HG02759 (cell line): Measurements from ENCODE around the gene DLGAP3.
"Not testable (repeated sequence)": the region's sequence is repeated elsewhere in the genome, so short reads cannot be mapped to it uniquely, and the experiment has no call there.

Experiments used
- ATAC-seq: cut with Tn5 transposase; IDR thresholded peaks from one replicate; pipeline ENCODE4 v1.9.1; 2021; ENCODE audit warnings: mild to moderate bottlenecking, moderate library complexity; ENCODE audit not compliant: unreplicated experiment

DLGAP3 gene

DNA sequence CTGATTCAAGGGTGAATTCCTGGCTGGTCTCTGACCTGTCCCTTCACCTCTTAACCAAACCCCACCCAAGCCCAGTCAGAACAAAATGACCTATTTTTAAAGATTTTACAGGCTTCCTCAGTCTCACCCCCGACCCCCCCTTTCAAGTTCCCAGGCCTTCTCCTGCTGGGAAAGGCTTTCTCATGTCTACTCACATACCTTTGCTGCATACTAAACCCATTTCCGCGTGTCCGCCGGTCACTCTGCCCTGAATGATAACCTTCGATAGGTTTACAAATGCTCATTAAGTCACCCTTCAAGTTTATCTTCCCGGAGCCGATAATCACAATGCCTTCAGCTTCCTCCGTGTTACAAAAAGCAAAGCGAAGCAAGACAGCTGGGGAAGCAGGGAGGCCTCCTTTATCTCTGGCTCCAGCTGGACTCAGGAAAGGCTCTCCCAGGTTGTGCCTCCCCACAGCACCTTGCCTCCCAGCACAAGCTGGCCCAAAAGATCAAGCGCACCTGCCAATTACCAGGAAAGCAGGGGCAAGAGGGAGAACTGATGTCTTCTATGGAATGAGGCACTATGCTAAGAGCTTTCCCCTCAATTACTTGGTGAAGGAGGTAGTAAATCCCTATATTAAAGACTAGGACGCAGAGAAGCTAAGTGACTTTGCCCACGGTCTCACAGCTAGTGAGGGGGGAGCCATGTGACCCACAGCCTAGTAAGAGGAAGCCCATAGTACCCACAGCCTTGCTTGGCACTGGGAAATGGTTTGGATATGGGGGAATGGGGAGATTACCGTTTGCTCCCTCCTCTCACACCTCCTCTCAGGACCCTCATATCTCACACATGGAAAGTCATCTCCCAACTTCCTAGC is 85.8 kb downstream of the DLGAP3 start:
- ATAC-seq = no peak

DNA sequence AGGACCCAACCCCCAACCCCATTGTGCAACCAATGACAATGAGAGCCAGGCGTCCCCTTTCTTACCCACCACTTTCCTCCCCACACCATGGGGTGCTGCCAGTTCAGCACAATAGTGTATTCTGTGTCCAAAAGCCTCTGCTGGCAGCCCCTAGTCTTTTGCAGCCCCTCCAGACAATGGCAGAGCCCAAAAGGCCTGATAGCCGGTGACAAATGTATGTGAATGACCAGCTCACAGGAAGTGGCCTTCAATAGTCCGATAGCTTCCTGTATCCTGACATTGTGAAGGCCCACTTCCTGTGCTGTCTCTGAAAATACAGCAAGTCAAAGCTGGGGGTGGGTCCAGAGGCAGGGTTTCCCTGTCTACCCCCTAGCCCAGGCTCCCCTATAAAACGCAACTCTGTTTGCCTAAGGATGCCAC is 86.5 kb downstream of the DLGAP3 start:
- no peak for ATAC-seq

DNA sequence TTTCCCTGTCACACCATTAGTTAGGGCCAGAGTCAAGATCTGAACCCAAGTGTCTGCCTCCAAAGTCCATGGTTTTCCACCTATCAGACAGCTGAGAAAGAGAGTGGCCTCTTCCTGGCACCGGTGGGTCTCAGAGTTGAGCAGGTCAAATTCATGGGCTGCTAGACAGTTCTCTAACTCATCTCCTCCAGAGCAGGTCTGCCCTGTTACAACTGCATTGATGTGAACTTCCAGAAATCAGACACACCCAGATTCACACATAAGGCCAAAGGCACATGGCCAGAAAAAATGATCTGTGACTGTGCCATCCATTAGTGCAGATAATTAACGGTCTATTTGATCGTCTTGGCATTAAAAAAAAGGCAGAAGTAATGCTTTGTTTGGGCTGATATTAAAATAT is 87.4 kb downstream of the DLGAP3 start:
- ATAC-seq = no peak

DNA sequence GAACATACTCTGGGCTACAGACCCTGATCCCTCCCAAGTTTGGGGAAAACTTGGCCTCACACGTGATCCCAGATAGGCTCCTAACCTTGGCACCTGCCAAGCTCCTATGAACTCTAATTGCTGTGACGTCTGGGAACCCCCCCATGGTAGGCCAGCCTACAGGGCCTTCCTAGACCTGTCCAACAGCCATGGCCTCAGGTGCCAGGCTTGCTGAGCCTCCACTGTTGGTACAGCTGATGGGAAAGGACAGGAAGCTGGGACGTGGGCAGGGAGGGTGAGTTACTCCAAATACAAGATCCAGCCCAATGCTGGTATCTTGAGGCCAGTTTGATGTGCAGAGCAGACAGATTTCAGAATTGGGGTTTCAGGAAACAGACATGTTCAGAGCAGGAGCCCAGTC is 89.0 kb downstream of the DLGAP3 start:
- ATAC-seq = no peak

DNA sequence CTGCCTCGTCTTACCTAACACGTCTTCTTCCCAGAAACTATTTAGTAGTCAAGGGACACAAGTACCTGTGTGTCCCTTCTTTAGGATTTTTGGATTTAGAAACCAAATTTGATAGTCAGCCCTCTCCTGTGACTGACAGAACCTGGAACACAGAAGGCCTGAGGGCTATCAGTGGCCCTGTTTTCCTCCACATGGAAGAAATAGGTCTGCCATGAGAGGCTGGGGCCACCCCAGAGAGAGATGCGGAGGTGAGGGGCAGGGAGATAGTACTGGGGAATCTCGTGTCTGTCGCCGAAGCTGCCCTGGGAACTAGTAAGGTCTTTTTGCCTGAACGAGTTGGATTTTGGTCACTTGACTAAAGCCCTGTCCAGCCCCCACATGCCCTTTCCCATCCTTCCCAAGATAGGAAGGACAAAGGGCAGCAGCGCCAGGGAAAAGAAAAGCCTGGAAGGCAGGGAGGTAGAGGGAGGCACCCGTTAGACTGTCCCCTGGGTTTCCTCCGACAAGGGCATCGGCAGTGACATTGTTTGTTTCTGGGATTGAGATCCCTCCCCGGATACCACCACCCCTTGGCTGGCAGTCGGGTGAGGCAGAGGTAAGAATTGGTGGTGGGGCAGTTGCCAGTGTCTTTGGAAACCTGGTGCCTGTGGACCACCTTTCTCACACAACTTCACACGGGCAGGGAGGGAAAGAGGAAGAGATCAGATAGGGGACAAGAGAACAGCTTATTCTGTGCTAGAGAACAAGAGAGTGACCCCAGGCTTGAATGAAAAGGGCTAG is 89.7 kb downstream of the DLGAP3 start:
- no peak for ATAC-seq

DNA sequence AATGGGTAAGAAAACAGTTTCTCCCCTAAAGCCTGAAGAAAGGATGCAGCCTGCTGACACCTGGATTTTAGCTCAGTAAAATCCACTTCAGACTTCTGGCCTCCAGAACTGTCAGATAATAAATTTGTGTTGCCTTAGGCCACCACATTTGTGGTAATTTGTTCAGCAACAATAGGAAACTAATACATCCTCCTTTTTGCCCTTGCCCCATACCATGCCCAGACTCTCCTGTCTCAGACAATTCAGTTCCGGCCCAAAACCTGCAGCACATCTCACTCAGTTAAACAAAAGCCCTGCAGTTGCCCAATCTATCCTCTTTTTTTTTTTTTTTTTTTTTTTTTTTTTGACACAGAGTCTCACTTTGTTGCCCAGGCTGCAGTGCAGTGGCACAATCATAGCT is 95.7 kb downstream of the DLGAP3 start:
- no peak for ATAC-seq

DNA sequence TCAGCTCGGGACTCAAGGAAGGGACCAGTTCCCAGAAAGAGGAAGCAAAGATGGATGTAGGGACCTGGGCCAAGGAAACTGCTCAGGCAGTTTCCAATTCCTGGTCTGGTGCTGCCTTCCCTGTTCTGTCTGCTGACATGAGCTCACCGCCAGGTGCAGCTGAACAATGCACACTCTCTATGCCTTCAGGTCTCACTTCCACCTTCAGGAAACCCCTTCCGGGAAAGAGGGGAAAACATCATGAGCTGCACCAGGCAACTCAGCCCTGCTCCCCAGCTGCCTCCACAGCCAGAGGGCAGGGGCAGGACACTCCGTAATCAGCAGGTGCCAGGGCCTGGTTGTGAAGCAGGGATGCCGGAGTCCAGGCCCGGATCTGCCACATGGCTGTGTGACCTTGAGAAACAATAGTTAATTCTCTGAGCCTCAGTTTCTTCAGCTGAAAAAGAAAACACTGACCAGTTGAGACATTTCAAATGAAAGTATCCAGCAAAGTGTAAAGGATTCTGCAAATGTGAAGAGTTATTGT is 97.7 kb downstream of the DLGAP3 start:
- no peak for ATAC-seq

DNA sequence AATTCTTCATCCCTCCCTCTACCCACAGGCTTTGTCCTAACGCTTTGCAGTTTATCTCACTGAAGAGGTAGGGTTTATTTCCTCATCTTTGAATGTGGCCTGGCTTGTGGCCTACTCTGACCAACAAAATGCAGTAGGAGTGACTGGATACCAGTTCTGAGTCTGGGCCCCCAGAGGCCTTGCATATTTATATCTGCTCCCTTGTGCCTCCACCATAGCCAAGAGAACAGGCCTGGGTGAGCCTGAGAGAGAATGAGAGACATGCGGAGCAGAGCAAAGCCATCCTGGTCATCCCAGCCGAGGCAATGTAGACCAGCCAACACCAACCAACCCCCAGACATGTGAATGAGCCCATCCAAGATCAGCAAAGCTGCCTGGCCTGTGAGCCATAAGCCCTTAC is 100.2 kb downstream of the DLGAP3 start:
- no peak for ATAC-seq

DNA sequence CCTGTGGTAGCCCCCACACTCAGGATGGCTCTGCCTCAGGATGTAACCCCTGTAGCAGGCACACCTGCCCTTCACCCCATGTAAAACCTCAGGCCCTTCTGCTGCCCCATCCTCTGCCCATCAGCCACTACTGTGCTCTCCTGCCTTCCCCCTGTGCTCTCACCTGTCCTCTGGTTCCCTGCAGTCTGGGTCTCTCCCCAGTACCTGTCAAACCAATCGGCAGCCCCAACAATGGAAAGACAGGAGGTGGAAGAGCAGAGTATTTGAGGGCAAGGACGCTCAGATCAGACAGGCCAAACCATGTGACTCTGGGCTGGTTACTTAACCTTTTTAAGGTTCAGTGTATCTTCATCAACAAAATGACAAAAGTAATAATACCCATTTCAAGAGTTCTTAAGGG is 100.8 kb downstream of the DLGAP3 start:
- no peak for ATAC-seq

DNA sequence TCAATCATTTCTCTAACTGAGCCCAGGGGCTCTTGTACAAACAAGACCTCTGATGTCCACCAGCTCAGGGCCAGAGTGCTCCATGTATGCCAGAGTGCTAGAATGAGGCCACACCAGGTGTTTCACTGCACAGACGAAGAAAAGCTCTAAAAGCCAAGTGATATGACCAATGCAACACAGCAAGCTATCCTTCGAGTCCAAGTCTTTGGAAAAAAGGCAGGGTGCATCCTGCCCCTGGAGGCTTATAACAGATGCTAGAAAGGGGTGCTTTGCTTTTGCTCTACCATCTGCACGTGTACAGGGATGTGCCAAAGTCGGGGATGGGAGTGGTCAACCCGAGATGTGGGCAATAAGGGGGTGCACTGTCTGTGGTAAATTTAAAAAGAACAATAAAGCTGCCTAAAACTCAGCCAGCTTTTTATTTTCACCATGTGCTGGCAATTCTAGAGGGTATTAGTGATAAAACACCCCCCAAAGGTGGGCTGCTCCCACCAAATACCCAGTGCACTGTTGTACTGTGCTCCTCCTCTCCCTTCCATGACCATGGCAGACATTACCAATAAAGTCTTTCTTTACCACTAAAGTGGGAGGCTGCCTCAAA is 102.0 kb downstream of the DLGAP3 start:
- no peak for ATAC-seq

DNA sequence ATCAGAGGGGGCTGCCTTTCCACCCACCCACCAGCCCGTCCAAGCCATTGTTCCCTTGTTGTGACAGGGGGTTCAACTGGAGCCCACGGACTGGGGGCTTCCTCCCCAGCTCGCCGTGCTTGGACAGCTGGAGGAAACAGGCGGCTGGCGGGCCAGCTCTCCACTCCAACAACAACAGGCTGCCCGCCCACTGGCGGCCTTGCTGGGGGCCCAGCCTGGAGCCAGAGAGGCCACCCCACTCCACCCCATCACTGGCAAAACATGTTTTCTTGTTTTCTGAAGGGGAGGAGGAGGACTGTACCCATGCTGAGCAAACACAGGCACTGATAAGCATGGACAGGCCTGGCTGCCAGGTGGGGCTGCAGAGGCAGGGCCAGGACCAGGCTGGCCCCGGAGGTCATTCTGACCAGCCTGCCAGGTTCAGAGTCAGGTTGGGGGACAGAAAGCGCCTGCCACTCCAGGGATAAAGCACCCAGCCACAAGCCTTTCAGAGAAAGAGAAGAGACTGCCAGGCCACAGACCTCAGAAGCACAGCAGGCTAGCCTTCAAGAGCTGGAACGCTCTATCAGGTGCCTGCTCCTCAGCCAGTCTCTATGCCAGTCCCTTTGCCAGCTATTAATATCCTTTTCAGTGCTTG is 103.9 kb downstream of the DLGAP3 start:
- ATAC-seq = no peak

DNA sequence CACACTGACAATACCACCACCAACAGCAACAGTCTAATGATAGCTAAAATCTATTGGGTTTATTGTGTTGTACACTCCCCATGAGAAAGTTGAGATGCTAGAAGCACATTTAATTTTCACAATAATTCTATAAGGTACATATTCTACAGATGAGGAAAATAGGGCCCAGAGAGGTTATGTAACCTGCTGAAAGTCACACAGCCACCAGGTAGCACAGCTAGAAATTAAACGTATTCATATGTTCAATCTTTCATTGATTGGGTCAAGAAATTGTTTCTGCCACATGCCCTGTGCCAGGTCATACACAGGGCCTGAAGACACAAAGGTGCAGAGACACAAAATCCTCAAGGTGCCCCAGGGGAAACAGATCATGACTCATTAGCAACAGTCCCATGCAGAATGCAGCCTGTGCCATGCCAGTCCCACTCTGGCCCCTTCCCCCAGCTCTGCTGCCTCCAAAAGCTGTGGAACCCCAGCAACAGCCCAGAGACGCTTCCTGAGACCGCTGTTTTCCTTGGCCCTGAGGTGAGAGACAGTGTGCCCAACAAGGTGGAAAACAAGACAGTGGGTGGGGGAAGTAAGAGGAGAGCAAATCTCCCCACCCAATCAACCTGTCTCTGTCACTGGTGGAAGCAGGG is 104.5 kb downstream of the DLGAP3 start:
- ATAC-seq = no peak

DNA sequence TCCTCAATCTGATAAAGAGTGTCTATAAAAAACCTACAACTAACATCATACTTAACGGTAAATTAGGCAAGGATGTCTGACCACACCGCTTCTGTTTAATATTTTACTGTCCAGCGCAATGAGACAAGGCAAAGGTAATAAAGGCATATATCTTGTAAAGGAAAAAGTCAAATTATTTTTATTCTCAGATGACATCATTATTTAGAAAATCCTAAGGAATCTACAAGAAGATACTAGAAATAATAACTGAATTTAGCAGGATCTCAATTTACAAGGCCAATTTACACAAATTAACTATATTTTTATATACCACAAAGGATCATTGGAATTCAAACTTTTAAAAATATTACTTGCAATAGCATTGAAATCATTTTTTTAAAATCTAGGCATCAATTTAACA is 107.2 kb downstream of the DLGAP3 start:
- no peak for ATAC-seq

DNA sequence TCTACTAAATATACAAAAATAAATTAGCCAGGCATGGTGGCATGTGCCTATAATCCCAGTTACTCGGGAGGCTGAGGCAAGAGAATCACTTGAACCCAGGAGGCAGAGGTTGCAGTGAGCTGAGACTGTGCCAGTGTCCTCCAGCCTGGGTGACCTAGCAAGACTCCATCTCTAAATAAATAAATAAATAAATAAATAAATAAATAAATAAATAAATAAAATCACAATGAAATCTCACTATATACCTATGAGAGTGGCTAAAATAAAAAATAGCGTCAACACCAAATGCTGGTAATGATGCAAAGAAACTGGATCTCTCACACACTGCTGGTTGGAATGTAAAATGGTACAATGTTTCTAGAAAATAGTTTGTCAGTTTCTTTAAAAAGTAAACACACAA is 110.6 kb downstream of the DLGAP3 start:
- ATAC-seq = not testable (repeated sequence)

DNA sequence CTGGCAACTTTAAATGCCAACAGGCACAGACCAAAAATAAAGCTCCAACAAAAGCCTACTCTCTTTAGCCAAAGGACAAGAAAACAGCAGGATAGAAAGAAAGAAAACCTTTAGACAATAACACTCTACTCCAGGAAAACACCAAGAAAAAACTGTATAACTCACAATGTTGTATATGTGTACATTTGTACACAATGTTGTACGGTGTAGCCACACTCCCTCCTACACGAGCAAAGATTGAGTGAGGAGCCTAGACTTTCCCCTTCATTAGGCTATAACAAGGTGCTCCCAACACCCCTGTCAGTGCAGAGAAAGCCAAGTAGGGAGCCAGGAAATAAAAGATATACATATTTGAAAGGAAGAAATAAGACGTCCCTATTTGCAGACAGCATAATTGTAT is 112.7 kb downstream of the DLGAP3 start:
- ATAC-seq = no peak

DNA sequence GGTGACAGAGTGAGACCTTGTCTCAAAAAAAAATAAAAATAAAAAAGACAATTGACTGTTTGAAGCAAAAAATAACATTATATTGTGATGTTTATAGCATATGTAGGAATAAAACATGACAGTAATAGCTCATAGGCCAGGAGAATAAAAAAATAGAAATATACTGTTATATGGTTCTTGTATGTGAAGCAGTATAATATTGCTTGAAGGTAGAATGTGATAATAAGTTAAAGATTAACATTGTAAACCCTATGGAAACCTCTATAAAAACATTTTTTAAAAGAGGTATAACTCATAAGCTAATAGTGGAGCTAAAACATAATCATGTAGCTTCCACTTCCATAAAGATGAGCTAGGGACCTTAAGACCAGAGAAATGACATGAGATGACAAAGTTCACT is 113.1 kb downstream of the DLGAP3 start:
- ATAC-seq = no peak
